ENCODE data around the gene EVPL. TPM values are rescaled to one million over a fixed set of nuclear protein-coding genes. Genes with fewer than 3 reads are reported as not detected.
A peak's percentile ranks its signal among the peaks of the same experiment; 100 is the strongest.

EVPL gene
- total and polyA plus RNA-seq, 2 of the 13 experiments (the other 11 are each of a cell fraction or from before 2014, with no cell fraction given) = 2.1 to 8.2 TPM

DNA sequence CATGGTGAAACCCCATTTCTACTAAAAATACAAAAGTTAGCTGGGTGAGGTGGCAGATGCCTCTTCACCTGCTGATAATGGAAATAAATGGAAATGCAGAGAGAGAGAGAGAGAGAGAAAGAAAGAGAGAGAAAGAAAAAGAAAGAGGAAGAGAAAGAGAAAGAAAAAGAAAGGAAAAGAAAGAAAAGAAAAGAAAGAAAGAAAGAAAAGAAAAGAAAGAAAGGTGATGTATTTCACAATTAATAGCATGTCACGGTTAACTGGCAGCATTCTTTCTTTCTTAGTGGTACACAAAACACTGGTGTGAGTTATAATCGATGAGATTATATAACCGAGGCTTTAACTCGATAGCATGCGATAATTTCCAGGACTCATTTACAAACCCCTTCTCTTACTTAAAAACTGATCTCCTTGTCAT lies 51.3 kb downstream of the EVPL start (continued):
- TF ChIP-seq, protein P1, sequence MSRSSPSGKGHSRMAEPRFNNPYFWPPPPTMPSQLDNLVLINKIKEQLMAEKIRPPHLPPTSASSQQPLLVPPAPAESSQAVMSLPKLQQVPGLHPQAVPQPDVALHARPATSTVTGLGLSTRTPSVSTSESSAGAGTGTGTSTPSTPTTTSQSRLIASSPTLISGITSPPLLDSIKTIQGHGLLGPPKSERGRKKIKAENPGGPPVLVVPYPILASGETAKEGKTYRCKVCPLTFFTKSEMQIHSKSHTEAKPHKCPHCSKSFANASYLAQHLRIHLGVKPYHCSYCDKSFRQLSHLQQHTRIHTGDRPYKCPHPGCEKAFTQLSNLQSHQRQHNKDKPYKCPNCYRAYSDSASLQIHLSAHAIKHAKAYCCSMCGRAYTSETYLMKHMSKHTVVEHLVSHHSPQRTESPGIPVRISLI (CRISPR knock-in tag; IDR thresholded peaks at IDR 0.05; ENCODE audit: borderline replicate concordance) = no peak; the same call in 1 of the 2 replicates
- TF ChIP-seq ZNF746 (CRISPR knock-in tag; IDR thresholded peaks at IDR 0.05) = no peak
- TF ChIP-seq FOXK2 (IDR thresholded peaks at IDR 0.05) = no peak; the same call in 1 of the 2 replicates
- TF ChIP-seq STAG1 (CRISPR knock-in tag; IDR thresholded peaks at IDR 0.05) = no peak
- TF ChIP-seq ZNF883 (CRISPR knock-in tag; IDR thresholded peaks at IDR 0.05; ENCODE audit: not compliant biosample characterization) = no peak
- TF ChIP-seq NR2F6 (IDR thresholded peaks at IDR 0.05) = no peak
- no peak for TF ChIP-seq NR2F6 (CRISPR knock-in tag; IDR thresholded peaks at IDR 0.05)
- TF ChIP-seq, protein P2, sequence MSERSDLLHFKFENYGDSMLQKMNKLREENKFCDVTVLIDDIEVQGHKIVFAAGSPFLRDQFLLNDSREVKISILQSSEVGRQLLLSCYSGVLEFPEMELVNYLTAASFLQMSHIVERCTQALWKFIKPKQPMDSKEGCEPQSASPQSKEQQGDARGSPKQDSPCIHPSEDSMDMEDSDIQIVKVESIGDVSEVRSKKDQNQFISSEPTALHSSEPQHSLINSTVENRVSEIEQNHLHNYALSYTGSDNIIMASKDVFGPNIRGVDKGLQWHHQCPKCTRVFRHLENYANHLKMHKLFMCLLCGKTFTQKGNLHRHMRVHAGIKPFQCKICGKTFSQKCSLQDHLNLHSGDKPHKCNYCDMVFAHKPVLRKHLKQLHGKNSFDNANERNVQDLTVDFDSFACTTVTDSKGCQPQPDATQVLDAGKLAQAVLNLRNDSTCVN (CRISPR knock-in tag; IDR thresholded peaks at IDR 0.05; ENCODE audit: borderline replicate concordance) = no peak
- TF ChIP-seq, protein P3, sequence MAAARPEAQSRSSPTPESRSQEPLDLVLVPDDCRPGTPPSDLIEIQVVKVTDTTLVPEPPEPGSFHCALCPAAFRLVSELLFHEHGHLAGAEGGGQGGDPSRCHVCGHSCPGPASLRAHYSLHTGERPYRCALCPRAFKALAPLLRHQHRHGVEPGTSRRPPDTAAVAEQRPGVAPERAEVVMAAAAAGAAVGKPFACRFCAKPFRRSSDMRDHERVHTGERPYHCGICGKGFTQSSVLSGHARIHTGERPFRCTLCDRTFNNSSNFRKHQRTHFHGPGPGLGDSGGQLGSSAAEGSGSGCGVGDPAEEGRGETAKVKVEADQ (CRISPR knock-in tag; IDR thresholded peaks at IDR 0.05; ENCODE audit: borderline replicate concordance) = no peak
- TF ChIP-seq HMG20B (CRISPR knock-in tag; conservative IDR thresholded peaks at IDR 0.05) = no peak
- TF ChIP-seq ZNF138 (CRISPR knock-in tag; IDR thresholded peaks at IDR 0.05; ENCODE audit: low read depth) = no peak
- no peak; the same call in 1 of the 2 replicates for TF ChIP-seq SMAD3 (CRISPR knock-in tag; IDR thresholded peaks at IDR 0.05)
- TF ChIP-seq MAFG (CRISPR knock-in tag; IDR thresholded peaks at IDR 0.05) = no peak
- no peak for TF ChIP-seq NFATC3 (CRISPR knock-in tag; IDR thresholded peaks at IDR 0.05)
- TF ChIP-seq ARID2 (CRISPR knock-in tag; IDR thresholded peaks at IDR 0.05; ENCODE audit: borderline replicate concordance) = no peak
- TF ChIP-seq ONECUT2 (CRISPR knock-in tag; IDR thresholded peaks at IDR 0.05) = peak; percentile 86
- TF ChIP-seq ZNF263 (CRISPR knock-in tag; IDR thresholded peaks at IDR 0.05) = no peak
- peak; percentile 84; the same call in 1 of the 2 replicates for TF ChIP-seq DNMT3B (CRISPR knock-in tag; conservative IDR thresholded peaks at IDR 0.05)
- TF ChIP-seq, protein P4, sequence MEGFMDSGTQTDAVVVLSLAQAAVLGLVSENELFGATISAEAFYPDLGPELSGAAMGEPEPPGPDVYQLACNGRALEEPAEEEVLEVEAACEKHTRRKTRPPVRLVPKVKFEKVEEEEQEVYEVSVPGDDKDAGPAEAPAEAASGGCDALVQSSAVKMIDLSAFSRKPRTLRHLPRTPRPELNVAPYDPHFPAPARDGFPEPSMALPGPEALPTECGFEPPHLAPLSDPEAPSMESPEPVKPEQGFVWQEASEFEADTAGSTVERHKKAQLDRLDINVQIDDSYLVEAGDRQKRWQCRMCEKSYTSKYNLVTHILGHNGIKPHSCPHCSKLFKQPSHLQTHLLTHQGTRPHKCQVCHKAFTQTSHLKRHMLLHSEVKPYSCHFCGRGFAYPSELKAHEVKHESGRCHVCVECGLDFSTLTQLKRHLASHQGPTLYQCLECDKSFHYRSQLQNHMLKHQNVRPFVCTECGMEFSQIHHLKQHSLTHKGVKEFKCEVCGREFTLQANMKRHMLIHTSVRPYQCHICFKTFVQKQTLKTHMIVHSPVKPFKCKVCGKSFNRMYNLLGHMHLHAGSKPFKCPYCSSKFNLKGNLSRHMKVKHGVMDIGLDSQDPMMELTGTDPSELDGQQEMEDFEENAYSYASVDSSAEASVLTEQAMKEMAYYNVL (CRISPR knock-in tag; IDR thresholded peaks at IDR 0.05; ENCODE audit: borderline replicate concordance) = peak; percentile 79
- TF ChIP-seq, protein P5, sequence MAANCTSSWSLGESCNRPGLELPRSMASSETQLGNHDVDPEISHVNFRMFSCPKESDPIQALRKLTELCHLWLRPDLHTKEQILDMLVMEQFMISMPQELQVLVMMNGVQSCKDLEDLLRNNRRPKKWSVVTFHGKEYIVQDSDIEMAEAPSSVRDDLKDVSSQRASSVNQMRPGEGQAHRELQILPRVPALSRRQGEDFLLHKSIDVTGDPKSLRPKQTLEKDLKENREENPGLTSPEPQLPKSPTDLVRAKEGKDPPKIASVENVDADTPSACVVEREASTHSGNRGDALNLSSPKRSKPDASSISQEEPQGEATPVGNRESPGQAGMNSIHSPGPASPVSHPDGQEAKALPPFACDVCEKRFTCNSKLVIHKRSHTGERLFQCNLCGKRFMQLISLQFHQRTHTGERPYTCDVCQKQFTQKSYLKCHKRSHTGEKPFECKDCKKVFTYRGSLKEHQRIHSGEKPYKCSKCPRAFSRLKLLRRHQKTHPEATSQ (CRISPR knock-in tag; IDR thresholded peaks at IDR 0.05; ENCODE audit: borderline replicate concordance) = no peak

All from HepG2 (cell line).